HG03159 (cell line): Measurements from ENCODE around the gene MKRN1.
"Not testable (repeated sequence)": the region's sequence is repeated elsewhere in the genome, so short reads cannot be mapped to it uniquely, and the experiment has no call there.

ENCODE experiments used
- ATAC-seq: cut with Tn5 transposase; IDR thresholded peaks from one replicate; pipeline ENCODE4 v1.9.1; 2021; ENCODE audit warnings: mild to moderate bottlenecking, moderate library complexity; ENCODE audit not compliant: unreplicated experiment

Gene MKRN1

GRCh38 chr7:140485500-140486265, 6.4 kb upstream of the MKRN1 start:
- ATAC-seq, result no peak

GRCh38 chr7:140484951-140485499, 5.7 kb upstream of the MKRN1 start:
- ATAC-seq, result no peak

GRCh38 chr7:140484479-140484878, 5.2 kb upstream of the MKRN1 start:
- ATAC-seq, result no peak

GRCh38 chr7:140479739-140480084, 407 bp upstream of the MKRN1 start:
- peak; percentile 5 for ATAC-seq

GRCh38 chr7:140478246-140479061, 851 bp downstream of the MKRN1 start:
- peak; percentile 25 for ATAC-seq

- ATAC-seq, result no peak
Measured at GRCh38 chr7:140476698-140477261, 2.5 kb downstream of the MKRN1 start.

- ATAC-seq, result no peak
Measured at GRCh38 chr7:140475747-140476333, 3.5 kb downstream of the MKRN1 start.

GRCh38 chr7:140463111-140463510, 16.2 kb downstream of the MKRN1 start:
- no peak for ATAC-seq

- no peak for ATAC-seq
Measured at GRCh38 chr7:140458916-140459315, 20.4 kb downstream of the MKRN1 start.

- ATAC-seq, result no peak
Measured at GRCh38 chr7:140458201-140458600, 21.1 kb downstream of the MKRN1 start.

- no peak for ATAC-seq
Measured at GRCh38 chr7:140456551-140457051, 22.7 kb downstream of the MKRN1 start.

- ATAC-seq, result no peak
Measured at GRCh38 chr7:140455743-140456142, 23.6 kb downstream of the MKRN1 start.

GRCh38 chr7:140454657-140455015, 24.7 kb downstream of the MKRN1 start:
- no peak for ATAC-seq

- not testable (repeated sequence) for ATAC-seq
Measured at GRCh38 chr7:140453785-140454656, 25.3 kb downstream of the MKRN1 start.

- ATAC-seq, result no peak
Measured at GRCh38 chr7:140453273-140453672, 26.0 kb downstream of the MKRN1 start.

- no peak for ATAC-seq
Measured at GRCh38 chr7:140451716-140452115, 27.6 kb downstream of the MKRN1 start.

- no peak for ATAC-seq
Measured at GRCh38 chr7:140448781-140449480, 30.4 kb downstream of the MKRN1 start.

- no peak for ATAC-seq
Measured at GRCh38 chr7:140447841-140448240, 31.5 kb downstream of the MKRN1 start.

GRCh38 chr7:140446467-140446866, 32.8 kb downstream of the MKRN1 start:
- ATAC-seq, result no peak

- no peak for ATAC-seq
Measured at GRCh38 chr7:140441519-140441918, 37.8 kb downstream of the MKRN1 start.
